K562 (cell line): ENCODE results near the gene CAPN10. TPM values are rescaled to one million over a fixed set of nuclear protein-coding genes. Genes with fewer than 3 reads are reported as not detected.
A peak's percentile ranks its signal among the peaks of the same experiment; 100 is the strongest.

Experiments used
- ATAC-seq: fragments of 200-7000 bp; cut with Tn5 transposase; 3 replicates; pipeline ENCODE4 v1.9.1; 2020; ENCODE audit warnings: moderate library complexity
- BruUV-seq: library from RNA; stranded (reverse); fragments of 400-500 nt; replicated peaks from 2 replicates; lab custom pipeline; 2021; lab: Mats Ljungman, UMichigan
- CTCF ChIA-PET: fragments of 300-600 bp; formaldehyde crosslinking; extraction: SDS; loops from one replicate; lab custom pipeline; 2021; ENCODE audit warnings: low intra/inter-chr PET ratio; lab: Yijun Ruan, JAX
- POLR2A ChIA-PET: fragments of 300-600, 350-650 bp; sonication (Branson Sonifier 250); formaldehyde crosslinking; extraction: SDS; loops from one replicate; lab custom pipeline; 2021; ENCODE audit warnings: antibody characterized with exemption, inconsistent platforms; lab: Yijun Ruan, JAX
- DNase-seq, 4 experiments: peaks; one replicate each; pipeline versions ENCODE4 v3.0.0 to v3.0.0-alpha.2; 2011 to 2018; ENCODE audit warnings: low spot score in 3 of 4, mixed read lengths in 3 of 4; ENCODE audit errors: extremely low read depth in 1 of 4
- FAIRE-seq: peaks from 2 replicates; lab custom pipeline; 2011; peaks lifted over from hg19 to GRCh38; lab: Jason Lieb, UNC
- H2AFZ ChIP-seq: 2 replicates; pipeline ENCODE4 v1.6.0; 2011; ENCODE audit warnings: low read depth, low read length, control low read depth, inconsistent platforms
- H3K27ac ChIP-seq: fragments of 200-600 bp; 3 replicates; pipeline ENCODE4 v1.8.0; 2011; ENCODE audit warnings: low read depth, mild to moderate bottlenecking, control low read depth, inconsistent platforms, low read length, moderate library complexity, mixed read lengths; ENCODE audit errors: extremely low read depth
- H3K27me3 ChIP-seq, 2 experiments: fragments of 300-600 bp in 1 of 2; 2 replicates in 1 of 2; 3 replicates in 1 of 2; pipeline versions ENCODE4 v1.6.0 to v1.8.0; 2011; ENCODE audit warnings: inconsistent platforms in 2 of 2, low read length in 2 of 2, mild to moderate bottlenecking in 1 of 2, mixed read lengths in 1 of 2, moderate library complexity in 1 of 2; ENCODE audit not compliant: control insufficient read depth in 2 of 2, insufficient read depth in 2 of 2
- H3K36me3 ChIP-seq: fragments of 300-600 bp; 3 replicates; pipeline ENCODE4 v1.8.0; 2011; ENCODE audit warnings: mild to moderate bottlenecking, low read length, inconsistent platforms; ENCODE audit not compliant: control insufficient read depth, insufficient read depth
- H3K4me1 ChIP-seq, 2 experiments: fragments of 200-600 bp in 1 of 2; replicated peaks in 1 of 2; 2 replicates in 1 of 2; 3 replicates in 1 of 2; pipeline versions ENCODE4 v1.5.1 to v1.8.0; 2011; ENCODE audit warnings: inconsistent platforms in 2 of 2, low read length in 2 of 2, mild to moderate bottlenecking in 1 of 2, mixed read lengths in 1 of 2, moderate library complexity in 1 of 2; ENCODE audit not compliant: control insufficient read depth in 2 of 2, insufficient read depth in 2 of 2
- H3K4me2 ChIP-seq: 2 replicates; pipeline ENCODE4 v1.6.1; 2011; ENCODE audit warnings: low read length, control low read depth, inconsistent platforms, mixed read lengths; ENCODE audit not compliant: insufficient read depth
- H3K4me3 ChIP-seq: fragments of 200-600 bp; sonication (generic), shearing (Covaris generic); 2 replicates; pipeline ENCODE4 v1.5.1; 2016; ENCODE audit warnings: control low read depth, inconsistent platforms
- H3K79me2 ChIP-seq: fragments of 200-600 bp; 3 replicates; pipeline ENCODE4 v1.8.0; 2011; ENCODE audit warnings: low read length, inconsistent platforms; ENCODE audit not compliant: control insufficient read depth, insufficient read depth
- H3K9ac ChIP-seq, 2 experiments: 2 replicates each; pipeline versions ENCODE4 v1.6.0 to v1.6.1; 2011; ENCODE audit warnings: low read depth in 2 of 2, low read length in 2 of 2, control low read depth in 1 of 2, inconsistent platforms in 1 of 2, mild to moderate bottlenecking in 1 of 2, mixed read lengths in 1 of 2; ENCODE audit not compliant: insufficient read depth in 1 of 2
- H3K9me1 ChIP-seq: one replicate; pipeline ENCODE4 v1.6.0; 2011; ENCODE audit warnings: inconsistent platforms, mild to moderate bottlenecking, low read length, moderate library complexity; ENCODE audit not compliant: control insufficient read depth, insufficient read depth
- H3K9me3 ChIP-seq: replicated peaks from 2 replicates; pipeline ENCODE4 v1.5.1; 2011; ENCODE audit warnings: low read depth, low read length, inconsistent platforms; ENCODE audit not compliant: control insufficient read depth, insufficient read depth
- H4K20me1 ChIP-seq: replicated peaks from 2 replicates; pipeline ENCODE4 v1.6.1; 2011; ENCODE audit warnings: low read length, inconsistent platforms, mixed read lengths; ENCODE audit not compliant: control insufficient read depth, insufficient read depth
- CBX2 ChIP-seq: fragments of 200-600 bp; sonication (generic); IDR thresholded peaks from one replicate; pipeline ENCODE4 v1.6.1; 2012; ENCODE audit warnings: mild to moderate bottlenecking, low read length, inconsistent platforms; ENCODE audit not compliant: insufficient read depth, poor library complexity, severe bottlenecking
- CBX3 ChIP-seq, 2 experiments: IDR thresholded peaks; 1 replicate in 1 of 2; 2 replicates in 1 of 2; pipeline ENCODE4 v1.6.1; 2012; ENCODE audit warnings: inconsistent platforms in 2 of 2, low read length in 2 of 2, borderline replicate concordance in 1 of 2, control low read depth in 1 of 2
- E2F5 ChIP-seq: sonication (generic); formaldehyde crosslinking; IDR thresholded peaks from 2 replicates; pipeline ENCODE4 v1.8.0; 2022; ENCODE audit warnings: mild to moderate bottlenecking, missing genetic modification reagents
- JUND ChIP-seq, 2 experiments: IDR thresholded peaks; 2 replicates in 1 of 2; 3 replicates in 1 of 2; pipeline ENCODE4 v1.6.1; 2011; ENCODE audit warnings: borderline replicate concordance in 2 of 2, low read depth in 2 of 2, low read length in 2 of 2, improper control_type of control experiment in 1 of 2, missing biosample characterization in 1 of 2, missing genetic modification characterization in 1 of 2, missing genetic modification reagents in 1 of 2
- THRA ChIP-seq: fragments of 450-650 bp; IDR thresholded peaks from 2 replicates; pipeline ENCODE4 v1.6.1; 2017; ENCODE audit warnings: mild to moderate bottlenecking, moderate library complexity
- ZNF121 ChIP-seq: sonication (generic); formaldehyde crosslinking; conservative IDR thresholded peaks from 2 replicates; pipeline ENCODE4 v1.8.0; 2022; ENCODE audit warnings: missing genetic modification reagents
- WGBS: fragments of 100-300 bp; shearing (Covaris generic); methylation state at CpG from one replicate; pipeline ENCODE4 v1.1.6; 2016; ENCODE audit warnings: low coverage, mixed read lengths; ENCODE audit not compliant: insufficient coverage; ENCODE audit errors: missing lambda C conversion rate; 5-methylcytosine and 5-hydroxymethylcytosine counted together
- in situ Hi-C: fragments of 300-500 bp; cut with MboI; formaldehyde crosslinking; loops from 4 replicates; pipeline ENCODE4 v1.15.0; 2018; ENCODE audit warnings: inconsistent platforms, mixed read lengths
- intact Hi-C: fragments of 100-400 bp; cut with micrococcal nuclease; formaldehyde crosslinking; loops from 2 replicates; pipeline ENCODE4 v1.14.2; 2022
- polyA plus RNA-seq, 8 experiments: library from polyadenylated mRNA; depleted of rRNA in 4 of 8; stranded (reverse) in 5 of 8; unstranded in 3 of 8; fragments of >200 nt; fragmentation: Nextera tagmentation in 2 of 8; fragmentation: Illumina TruSeq in 1 of 8; extraction: Ambion mirVana in 2 of 8; extraction: Trizol in 1 of 8; gene quantifications; 2 replicates each; pipeline versions ENCODE4 v1.2.1 to v1.2.3, GENCODE V29; 2011 to 2014; ENCODE audit warnings: inconsistent platforms in 1 of 8, missing spikeins in 1 of 8
- total RNA-seq, 7 experiments: library from RNA; depleted of rRNA in 6 of 7; stranded (reverse); fragments of >200 nt in 6 of 7; fragmentation: Illumina TruSeq in 2 of 7; extraction: Trizol in 2 of 7; gene quantifications; 2 replicates each; pipeline versions ENCODE4 v1.2.1 to v1.2.3, GENCODE V29; 2011 to 2021; ENCODE audit warnings: low replicate concordance in 1 of 7

Gene CAPN10
- total and polyA plus RNA-seq, 9 of the 15 experiments (the other 6 are each of a cell fraction or from before 2014, with no cell fraction given) = 0.08 to 26.1 (median 8.4) TPM

GRCh38 chr2:240622060-240622411 is 35.5 kb downstream of the CAPN10 start:
- no peaks in the 10 kb centered on the region for H3K9me3 ChIP-seq
- H3K27ac ChIP-seq = no peak overlapping the region
- DNase-seq = no peak
- H4K20me1 ChIP-seq = no peaks in the 10 kb centered on the region
- no peaks in the 10 kb centered on the region for H3K27me3 ChIP-seq
- ChIA-PET CTCF (no interaction called here), POLR2A (no interaction called here)
- BruUV-seq = no TSS peak
- peaks cover 0 to 51% of the 10 kb centered on the region in 2 experiments; a peak in 2 of 5 replicates for H3K4me1 ChIP-seq
- H3K9me1 ChIP-seq = no peaks in the 10 kb centered on the region
- H3K9ac ChIP-seq = no peak overlapping the region
- H2AFZ ChIP-seq = no peak overlapping the region
- H3K4me3 ChIP-seq = no peak overlapping the region
- H3K36me3 ChIP-seq = no peaks in the 10 kb centered on the region
- no peak for FAIRE-seq
- H3K4me2 ChIP-seq = no peak overlapping the region
- in situ Hi-C loops = no loop called here
- WGBS = 57% methylated on average over 8 of the region's 9 CpGs
- ATAC-seq = no peak
- TF ChIP-seq CBX3 (IDR thresholded peaks at IDR 0.05; ENCODE audit: borderline replicate concordance in 1 of 2, low read length in 2 of 2) (no peak), THRA (no peak), JUND (IDR thresholded peaks at IDR 0.05; ENCODE audit: borderline replicate concordance, low read depth, low read length) (no peak), JUND (tag; IDR thresholded peaks at IDR 0.05; ENCODE audit: borderline replicate concordance, low read depth, low read length) (no peak), CBX2 (no peak), ZNF121 (CRISPR knock-in tag) (0 out of 2 replicates have a peak, but pooled peaks have one; percentile 40), E2F5 (no peak)
- TF ChIP-seq, all 486 proteins: peak for 1
- no peaks in the 10 kb centered on the region for H3K79me2 ChIP-seq
- intact Hi-C loops = no loop called here
